KMS-11 (cell line): ENCODE data around the gene GHSR.

Source experiments
- H2AFZ ChIP-seq: fragments of 200-600 bp; sonication (generic); 2 replicates; pipeline ENCODE4 v1.6.1; 2016; ENCODE audit warnings: antibody characterized with exemption, mixed run types, low read depth
- H3K27ac ChIP-seq: fragments of 200-600 bp; sonication (generic); 2 replicates; pipeline ENCODE4 v1.6.1; 2016; ENCODE audit warnings: mild to moderate bottlenecking, mixed run types
- H3K27me3 ChIP-seq: fragments of 200-600 bp; sonication (generic); 2 replicates; pipeline ENCODE4 v1.6.1; 2017; ENCODE audit warnings: mild to moderate bottlenecking, low read depth, mixed run types, moderate library complexity; ENCODE audit not compliant: insufficient read depth
- H3K36me3 ChIP-seq: fragments of 200-600 bp; sonication (generic); 2 replicates; pipeline ENCODE4 v1.6.1; 2017; ENCODE audit warnings: mild to moderate bottlenecking, mixed run types; ENCODE audit not compliant: insufficient read depth
- H3K4me1 ChIP-seq: fragments of 200-600 bp; sonication (generic); 2 replicates; pipeline ENCODE4 v1.6.1; 2016; ENCODE audit warnings: mild to moderate bottlenecking, low read depth, mixed run types; ENCODE audit not compliant: poor library complexity, severe bottlenecking
- H3K4me2 ChIP-seq: fragments of 200-600 bp; sonication (generic); 2 replicates; pipeline ENCODE4 v1.7.0; 2016; ENCODE audit warnings: mild to moderate bottlenecking, mixed run types
- H3K4me3 ChIP-seq: fragments of 200-600 bp; sonication (generic); IDR thresholded peaks from 2 replicates; pipeline ENCODE4 v1.6.1; 2017; ENCODE audit warnings: low read depth, low read length, mixed read lengths; ENCODE audit not compliant: insufficient read depth
- H3K79me2 ChIP-seq: fragments of 200-600 bp; sonication (generic); 2 replicates; pipeline ENCODE4 v1.6.1; 2016; ENCODE audit warnings: low read depth, mixed run types; ENCODE audit not compliant: insufficient read depth
- H3K9ac ChIP-seq: fragments of 200-600 bp; sonication (generic); 2 replicates; pipeline ENCODE4 v1.6.1; 2016; ENCODE audit warnings: mild to moderate bottlenecking, mixed run types
- H4K20me1 ChIP-seq: fragments of 200-600 bp; sonication (generic); 2 replicates; pipeline ENCODE4 v1.6.1; 2016; ENCODE audit warnings: mild to moderate bottlenecking, mixed run types; ENCODE audit not compliant: insufficient read depth
- CTCF ChIP-seq: fragments of 200-600 bp; sonication (generic); conservative IDR thresholded peaks from 2 replicates; pipeline ENCODE4 v1.6.1; 2017; ENCODE audit warnings: low read depth, mild to moderate bottlenecking, antibody characterized with exemption, low read length, moderate library complexity, mixed read lengths

The GHSR gene

GRCh38 chr3:172402090-172402489 is 46.2 kb downstream of the GHSR start:
- H3K27me3 ChIP-seq = no peaks in the 10 kb centered on the region
- H4K20me1 ChIP-seq = no peaks in the 10 kb centered on the region
- peaks cover 16% of the 10 kb centered on the region for H3K4me1 ChIP-seq
- no peak overlapping the region for H3K4me3 ChIP-seq
- no peaks in the 10 kb centered on the region for H3K36me3 ChIP-seq
- no peak overlapping the region for H3K27ac ChIP-seq
- no peak overlapping the region for H2AFZ ChIP-seq
- no peak for TF ChIP-seq CTCF
- no peak overlapping the region for H3K4me2 ChIP-seq
- H3K9ac ChIP-seq = no peak overlapping the region
- no peaks in the 10 kb centered on the region for H3K79me2 ChIP-seq

- no peak for TF ChIP-seq CTCF
- Histone ChIP-seq H3K27ac (no peak overlapping the region), H3K4me2 (no peak overlapping the region), H4K20me1 (0 out of 2 replicates have a peak, but pooled peaks cover 5% of the 10 kb centered on the region), H3K27me3 (no peaks in the 10 kb centered on the region), H2AFZ (no peak overlapping the region), H3K9ac (no peak overlapping the region), H3K79me2 (no peaks in the 10 kb centered on the region), H3K36me3 (no peaks in the 10 kb centered on the region), H3K4me3 (no peak overlapping the region), H3K4me1 (peaks cover 16% of the 10 kb centered on the region)
Observed at GRCh38 chr3:172398484-172398883, 49.8 kb downstream of the GHSR start.

GRCh38 chr3:172397716-172398405 is 50.4 kb downstream of the GHSR start:
- no peak overlapping the region for H2AFZ ChIP-seq
- no peaks in the 10 kb centered on the region for H3K36me3 ChIP-seq
- H3K4me1 ChIP-seq = peaks cover 16% of the 10 kb centered on the region
- no peak overlapping the region for H3K9ac ChIP-seq
- no peaks in the 10 kb centered on the region for H3K79me2 ChIP-seq
- 0 out of 2 replicates have a peak, but pooled peaks cover 5% of the 10 kb centered on the region for H4K20me1 ChIP-seq
- H3K4me3 ChIP-seq = no peak overlapping the region
- no peak overlapping the region for H3K4me2 ChIP-seq
- H3K27ac ChIP-seq = no peak overlapping the region
- TF ChIP-seq CTCF = no peak
- H3K27me3 ChIP-seq = no peaks in the 10 kb centered on the region

GRCh38 chr3:172396400-172396799 is 51.9 kb downstream of the GHSR start:
- no peaks in the 10 kb centered on the region for H3K36me3 ChIP-seq
- peaks cover 4% of the 10 kb centered on the region for H3K4me1 ChIP-seq
- H3K4me2 ChIP-seq = no peak overlapping the region
- no peak for TF ChIP-seq CTCF
- no peak overlapping the region for H3K27ac ChIP-seq
- H3K9ac ChIP-seq = no peak overlapping the region
- H3K4me3 ChIP-seq = no peak overlapping the region
- no peaks in the 10 kb centered on the region for H3K27me3 ChIP-seq
- 0 out of 2 replicates have a peak, but pooled peaks cover 5% of the 10 kb centered on the region for H4K20me1 ChIP-seq
- no peak overlapping the region for H2AFZ ChIP-seq
- H3K79me2 ChIP-seq = no peaks in the 10 kb centered on the region
